HepG2 (cell line): ENCODE data around the gene BAZ1A. TPM values are rescaled to one million over a fixed set of nuclear protein-coding genes. Genes with fewer than 3 reads are reported as not detected.

ENCODE experiments used
- ATF7 ChIP-seq, 2 experiments: fragments of 450-650 bp in 1 of 2; sonication (generic) in 1 of 2; formaldehyde crosslinking in 1 of 2; IDR thresholded peaks; 2 replicates each; pipeline versions ENCODE4 v1.4.0 to v1.6.1; 2016 to 2020; ENCODE audit warnings: antibody characterized with exemption in 1 of 2, mild to moderate bottlenecking in 1 of 2, missing genetic modification reagents in 1 of 2
- CEBPG ChIP-seq: IDR thresholded peaks from 2 replicates; pipeline ENCODE4 v1.6.1; 2016
- FOSL2 ChIP-seq: sonication (generic); formaldehyde crosslinking; IDR thresholded peaks from 2 replicates; pipeline ENCODE4 v1.4.0; 2020; ENCODE audit warnings: missing genetic modification reagents
- FOXA3 ChIP-seq: IDR thresholded peaks from 2 replicates; pipeline ENCODE4 v1.6.1; 2016; ENCODE audit warnings: missing genetic modification reagents, missing compliant biosample characterization
- KDM5B ChIP-seq: sonication (generic); formaldehyde crosslinking; IDR thresholded peaks from 2 replicates; pipeline ENCODE4 v1.4.0; 2020; ENCODE audit warnings: missing genetic modification reagents, mild to moderate bottlenecking, borderline replicate concordance
- KLF6 ChIP-seq: IDR thresholded peaks from 2 replicates; pipeline ENCODE4 v1.8.0; 2016; ENCODE audit warnings: missing biosample characterization, missing genetic modification reagents
- KMT2B ChIP-seq: IDR thresholded peaks from 2 replicates; pipeline ENCODE4 v1.6.1; 2016; ENCODE audit warnings: missing genetic modification reagents, missing compliant biosample characterization
- MAZ ChIP-seq, 2 experiments: sonication (generic) in 1 of 2; formaldehyde crosslinking in 1 of 2; IDR thresholded peaks; 2 replicates each; pipeline versions ENCODE4 v1.5.0 to v1.6.1; 2012 to 2020; ENCODE audit warnings: low read depth in 2 of 2, mild to moderate bottlenecking in 2 of 2, borderline replicate concordance in 1 of 2, improper control_type of control experiment in 1 of 2, low read length in 1 of 2, missing genetic modification reagents in 1 of 2, moderate library complexity in 1 of 2
- NFYB ChIP-seq: sonication (generic); formaldehyde crosslinking; IDR thresholded peaks from 2 replicates; pipeline ENCODE4 v1.4.0; 2020; ENCODE audit warnings: missing genetic modification reagents
- RXRB ChIP-seq: IDR thresholded peaks from 2 replicates; pipeline ENCODE4 v1.6.1; 2016; ENCODE audit warnings: borderline replicate concordance, missing genetic modification reagents, missing compliant biosample characterization
- SP5 ChIP-seq: IDR thresholded peaks from 2 replicates; pipeline ENCODE4 v1.6.1; 2016; ENCODE audit warnings: low read depth, borderline replicate concordance
- ZBTB7A ChIP-seq: sonication (generic); formaldehyde crosslinking; IDR thresholded peaks from 2 replicates; pipeline ENCODE4 v1.8.0; 2022; ENCODE audit warnings: mild to moderate bottlenecking, missing genetic modification reagents
- ZNF333 ChIP-seq: sonication (generic); formaldehyde crosslinking; IDR thresholded peaks from 2 replicates; pipeline ENCODE4 v1.4.0; 2020; ENCODE audit warnings: mild to moderate bottlenecking, missing genetic modification reagents, borderline replicate concordance
- ZNF468 ChIP-seq: sonication (generic); formaldehyde crosslinking; IDR thresholded peaks from 2 replicates; pipeline ENCODE4 v1.8.0; 2022; ENCODE audit warnings: mild to moderate bottlenecking, moderate library complexity, missing genetic modification reagents
- ZNF530 ChIP-seq: sonication (generic); formaldehyde crosslinking; IDR thresholded peaks from 2 replicates; pipeline ENCODE4 v1.5.0; 2020; ENCODE audit warnings: low read depth, mild to moderate bottlenecking, missing genetic modification reagents
- ZNF619 ChIP-seq: sonication (generic); formaldehyde crosslinking; IDR thresholded peaks from 2 replicates; pipeline ENCODE4 v1.4.0; 2020; ENCODE audit warnings: mild to moderate bottlenecking, missing genetic modification reagents
- ZSCAN21 ChIP-seq: sonication (generic); formaldehyde crosslinking; IDR thresholded peaks from 2 replicates; pipeline ENCODE4 v1.8.0; 2022; ENCODE audit warnings: mild to moderate bottlenecking, missing genetic modification reagents, moderate library complexity, borderline replicate concordance
- polyA plus RNA-seq, 8 experiments: library from polyadenylated mRNA; depleted of rRNA in 3 of 8; stranded (reverse) in 7 of 8; unstranded in 1 of 8; fragments of >200 nt; fragmentation: Illumina TruSeq in 4 of 8; extraction: Trizol in 4 of 8; gene quantifications; 2 replicates each; pipeline versions ENCODE4 v1.2.1 to v1.2.3, GENCODE V29; 2011 to 2016; ENCODE audit warnings: low read depth in 4 of 8, missing spikeins in 1 of 8, mixed read lengths in 1 of 8; ENCODE audit not compliant: insufficient read depth in 1 of 8
- total RNA-seq, 5 experiments: library from RNA; depleted of rRNA; stranded (reverse); fragments of >200 nt; fragmentation: Illumina TruSeq; extraction: Trizol; gene quantifications; 2 replicates each; pipeline ENCODE4 v1.2.3, GENCODE V29; 2016; ENCODE audit warnings: low read depth in 1 of 5
- TF ChIP-seq, protein P1 (sequence below): sonication (generic); formaldehyde crosslinking; IDR thresholded peaks from 2 replicates; pipeline ENCODE4 v1.5.1; 2020; ENCODE audit warnings: missing genetic modification reagents, mild to moderate bottlenecking, borderline replicate concordance
- TF ChIP-seq, protein P2 (sequence below): sonication (generic); formaldehyde crosslinking; IDR thresholded peaks from 2 replicates; pipeline ENCODE4 v1.4.0; 2020; ENCODE audit warnings: missing genetic modification reagents
- TF ChIP-seq, protein P3 (sequence below): sonication (generic); formaldehyde crosslinking; IDR thresholded peaks from 2 replicates; pipeline ENCODE4 v1.4.0; 2020; ENCODE audit warnings: missing genetic modification reagents

BAZ1A gene
- total and polyA plus RNA-seq, 2 of the 13 experiments (the other 11 are each of a cell fraction or from before 2014, with no cell fraction given): 20.9 to 56.8 TPM

DNA sequence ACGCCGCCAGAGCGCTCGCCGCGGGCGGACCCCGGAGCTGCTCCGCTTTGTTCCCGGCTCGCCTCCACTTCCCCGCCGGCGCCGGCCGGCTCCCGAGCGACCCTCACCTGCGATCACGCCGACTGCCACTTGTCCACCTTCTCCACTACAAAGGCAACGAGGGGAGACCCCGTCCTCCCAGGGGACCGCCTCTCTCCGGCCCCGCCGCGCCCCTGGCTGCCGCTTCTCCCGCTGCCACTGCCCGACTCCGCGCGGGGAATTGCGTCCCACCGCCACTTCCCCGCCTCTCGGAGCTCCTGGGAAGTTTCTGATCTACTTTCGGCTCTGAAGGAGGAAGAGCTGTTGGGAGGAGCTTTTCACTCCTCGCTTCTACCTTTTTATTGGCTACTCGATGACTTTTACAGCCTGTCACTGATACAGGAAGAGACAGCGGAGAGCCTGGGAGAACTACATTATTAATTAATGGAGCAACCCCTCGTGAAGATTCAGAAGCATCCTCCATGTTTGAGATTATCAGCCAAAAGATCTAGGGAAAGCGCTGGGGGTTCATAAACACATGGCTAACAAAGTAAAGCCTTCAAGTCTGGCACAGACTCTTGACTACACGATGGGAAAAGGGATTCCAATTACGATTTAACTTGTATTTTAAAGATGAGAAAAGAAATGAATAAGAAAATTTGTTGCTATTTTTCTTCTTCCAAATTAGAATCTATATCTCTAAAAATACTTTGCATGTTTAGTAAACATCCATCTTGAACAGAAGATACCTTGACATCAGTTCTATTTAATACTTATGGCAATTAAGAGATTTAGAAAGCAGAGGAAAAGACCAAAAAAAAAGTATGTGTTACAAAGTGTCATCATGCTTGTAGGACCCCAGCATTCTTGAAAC is at the start of gene BAZ1A (continued):
- TF ChIP-seq, protein P1, sequence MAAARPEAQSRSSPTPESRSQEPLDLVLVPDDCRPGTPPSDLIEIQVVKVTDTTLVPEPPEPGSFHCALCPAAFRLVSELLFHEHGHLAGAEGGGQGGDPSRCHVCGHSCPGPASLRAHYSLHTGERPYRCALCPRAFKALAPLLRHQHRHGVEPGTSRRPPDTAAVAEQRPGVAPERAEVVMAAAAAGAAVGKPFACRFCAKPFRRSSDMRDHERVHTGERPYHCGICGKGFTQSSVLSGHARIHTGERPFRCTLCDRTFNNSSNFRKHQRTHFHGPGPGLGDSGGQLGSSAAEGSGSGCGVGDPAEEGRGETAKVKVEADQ (CRISPR knock-in tag): no peak
- peak; percentile 61; the same call in 1 of the 2 replicates for TF ChIP-seq ZNF468
- peak; percentile 96 for TF ChIP-seq KMT2B (CRISPR knock-in tag)
- 0 out of 2 replicates have a peak, but pooled peaks have one; percentile 82 for TF ChIP-seq ZNF530 (CRISPR knock-in tag)
- peak; percentile 66; the same call in 1 of the 2 replicates for TF ChIP-seq FOSL2 (CRISPR knock-in tag)
- peak; percentile 77 for TF ChIP-seq NFYB (CRISPR knock-in tag)
- TF ChIP-seq KLF6 (CRISPR knock-in tag): peak; percentile 96
- TF ChIP-seq, protein P2, sequence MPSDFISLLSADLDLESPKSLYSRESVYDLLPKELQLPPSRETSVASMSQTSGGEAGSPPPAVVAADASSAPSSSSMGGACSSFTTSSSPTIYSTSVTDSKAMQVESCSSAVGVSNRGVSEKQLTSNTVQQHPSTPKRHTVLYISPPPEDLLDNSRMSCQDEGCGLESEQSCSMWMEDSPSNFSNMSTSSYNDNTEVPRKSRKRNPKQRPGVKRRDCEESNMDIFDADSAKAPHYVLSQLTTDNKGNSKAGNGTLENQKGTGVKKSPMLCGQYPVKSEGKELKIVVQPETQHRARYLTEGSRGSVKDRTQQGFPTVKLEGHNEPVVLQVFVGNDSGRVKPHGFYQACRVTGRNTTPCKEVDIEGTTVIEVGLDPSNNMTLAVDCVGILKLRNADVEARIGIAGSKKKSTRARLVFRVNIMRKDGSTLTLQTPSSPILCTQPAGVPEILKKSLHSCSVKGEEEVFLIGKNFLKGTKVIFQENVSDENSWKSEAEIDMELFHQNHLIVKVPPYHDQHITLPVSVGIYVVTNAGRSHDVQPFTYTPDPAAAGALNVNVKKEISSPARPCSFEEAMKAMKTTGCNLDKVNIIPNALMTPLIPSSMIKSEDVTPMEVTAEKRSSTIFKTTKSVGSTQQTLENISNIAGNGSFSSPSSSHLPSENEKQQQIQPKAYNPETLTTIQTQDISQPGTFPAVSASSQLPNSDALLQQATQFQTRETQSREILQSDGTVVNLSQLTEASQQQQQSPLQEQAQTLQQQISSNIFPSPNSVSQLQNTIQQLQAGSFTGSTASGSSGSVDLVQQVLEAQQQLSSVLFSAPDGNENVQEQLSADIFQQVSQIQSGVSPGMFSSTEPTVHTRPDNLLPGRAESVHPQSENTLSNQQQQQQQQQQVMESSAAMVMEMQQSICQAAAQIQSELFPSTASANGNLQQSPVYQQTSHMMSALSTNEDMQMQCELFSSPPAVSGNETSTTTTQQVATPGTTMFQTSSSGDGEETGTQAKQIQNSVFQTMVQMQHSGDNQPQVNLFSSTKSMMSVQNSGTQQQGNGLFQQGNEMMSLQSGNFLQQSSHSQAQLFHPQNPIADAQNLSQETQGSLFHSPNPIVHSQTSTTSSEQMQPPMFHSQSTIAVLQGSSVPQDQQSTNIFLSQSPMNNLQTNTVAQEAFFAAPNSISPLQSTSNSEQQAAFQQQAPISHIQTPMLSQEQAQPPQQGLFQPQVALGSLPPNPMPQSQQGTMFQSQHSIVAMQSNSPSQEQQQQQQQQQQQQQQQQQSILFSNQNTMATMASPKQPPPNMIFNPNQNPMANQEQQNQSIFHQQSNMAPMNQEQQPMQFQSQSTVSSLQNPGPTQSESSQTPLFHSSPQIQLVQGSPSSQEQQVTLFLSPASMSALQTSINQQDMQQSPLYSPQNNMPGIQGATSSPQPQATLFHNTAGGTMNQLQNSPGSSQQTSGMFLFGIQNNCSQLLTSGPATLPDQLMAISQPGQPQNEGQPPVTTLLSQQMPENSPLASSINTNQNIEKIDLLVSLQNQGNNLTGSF (CRISPR knock-in tag): peak; percentile 77
- TF ChIP-seq, protein P3, sequence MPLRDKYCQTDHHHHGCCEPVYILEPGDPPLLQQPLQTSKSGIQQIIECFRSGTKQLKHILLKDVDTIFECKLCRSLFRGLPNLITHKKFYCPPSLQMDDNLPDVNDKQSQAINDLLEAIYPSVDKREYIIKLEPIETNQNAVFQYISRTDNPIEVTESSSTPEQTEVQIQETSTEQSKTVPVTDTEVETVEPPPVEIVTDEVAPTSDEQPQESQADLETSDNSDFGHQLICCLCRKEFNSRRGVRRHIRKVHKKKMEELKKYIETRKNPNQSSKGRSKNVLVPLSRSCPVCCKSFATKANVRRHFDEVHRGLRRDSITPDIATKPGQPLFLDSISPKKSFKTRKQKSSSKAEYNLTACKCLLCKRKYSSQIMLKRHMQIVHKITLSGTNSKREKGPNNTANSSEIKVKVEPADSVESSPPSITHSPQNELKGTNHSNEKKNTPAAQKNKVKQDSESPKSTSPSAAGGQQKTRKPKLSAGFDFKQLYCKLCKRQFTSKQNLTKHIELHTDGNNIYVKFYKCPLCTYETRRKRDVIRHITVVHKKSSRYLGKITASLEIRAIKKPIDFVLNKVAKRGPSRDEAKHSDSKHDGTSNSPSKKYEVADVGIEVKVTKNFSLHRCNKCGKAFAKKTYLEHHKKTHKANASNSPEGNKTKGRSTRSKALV: peak; percentile 49
- TF ChIP-seq MAZ (IDR thresholded peaks at IDR 0.05; ENCODE audit: borderline replicate concordance, low read depth, low read length): no peak
- peak; percentile 88 for TF ChIP-seq MAZ (CRISPR knock-in tag; IDR thresholded peaks at IDR 0.05; ENCODE audit: low read depth)
- TF ChIP-seq ATF7 (IDR thresholded peaks at IDR 0.05): no peak
- no peak for TF ChIP-seq ATF7 (CRISPR knock-in tag; IDR thresholded peaks at IDR 0.05)
- TF ChIP-seq ZNF619 (CRISPR knock-in tag): peak; percentile 38; the same call in 1 of the 2 replicates
- peak; percentile 84 for TF ChIP-seq SP5 (CRISPR knock-in tag)
- TF ChIP-seq FOXA3 (CRISPR knock-in tag): peak; percentile 68; the same call in 1 of the 2 replicates
- peak; percentile 88; the same call in 1 of the 2 replicates for TF ChIP-seq KDM5B (CRISPR knock-in tag)
- TF ChIP-seq CEBPG: peak; percentile 52; the same call in 1 of the 2 replicates
- peak; percentile 98 for TF ChIP-seq ZNF333 (CRISPR knock-in tag)
- TF ChIP-seq ZBTB7A (CRISPR knock-in tag): peak; percentile 38; the same call in 1 of the 2 replicates
- peak; percentile 73 for TF ChIP-seq RXRB (CRISPR knock-in tag)
- TF ChIP-seq ZSCAN21 (CRISPR knock-in tag): peak; percentile 90
